Upper lobe of left lung (tissue), 6 donors: ENCODE measurements around the gene CATSPERE. TPM values are rescaled to one million over a fixed set of nuclear protein-coding genes. Genes with fewer than 3 reads are reported as not detected.

Experiments used
- ATAC-seq, 2 donors: fragments of 200-7000 bp; cut with Tn5 transposase; one replicate each; pipeline ENCODE4 v1.9.1; 2022; ENCODE audit warnings: mild to moderate bottlenecking in 2 of 2, moderate library complexity in 2 of 2; ENCODE audit not compliant: low FRiP score in 2 of 2
- DNase-seq, 2 donors: peaks; one replicate each; pipeline ENCODE4 v3.0.0-alpha.2; 2019 to 2020
- H3K27ac ChIP-seq, 4 donors: fragments of 200-600 bp; sonication (generic); one replicate each; pipeline ENCODE4 v1.5.1; 2016 to 2019
- H3K27me3 ChIP-seq, 4 donors: fragments of 200-600 bp; sonication (generic); one replicate each; pipeline ENCODE4 v1.5.1; 2017 to 2019
- H3K36me3 ChIP-seq, 4 donors: fragments of 200-600 bp; sonication (generic); one replicate each; pipeline ENCODE4 v1.5.1; 2016 to 2019
- H3K4me1 ChIP-seq, 4 donors: fragments of 200-600 bp; sonication (generic); one replicate each; pipeline ENCODE4 v1.5.1; 2018 to 2019
- H3K4me3 ChIP-seq, 4 donors: fragments of 200-600 bp; sonication (generic); one replicate each; pipeline ENCODE4 v1.5.1; 2017 to 2019; ENCODE audit warnings: mild to moderate bottlenecking in 2 of 4, moderate library complexity in 1 of 4
- H3K9me3 ChIP-seq, 4 donors: fragments of 200-600 bp; sonication (generic); one replicate each; pipeline ENCODE4 v1.5.1; 2018 to 2019
- CTCF ChIP-seq, 6 experiments: fragments of 450-650 bp in 4 of 6; fragments of 200-600 bp in 2 of 6; sonication (generic) in 2 of 6; IDR thresholded peaks; one replicate each; pipeline ENCODE4 v1.5.1; 2016 to 2019; ENCODE audit warnings: antibody characterized with exemption in 6 of 6
- EP300 ChIP-seq, 4 donors: sonication (generic); formaldehyde crosslinking; IDR thresholded peaks; one replicate each; pipeline ENCODE4 v1.5.1; 2017; ENCODE audit warnings: antibody characterized with exemption in 4 of 4, control low read depth in 2 of 4
- POLR2A ChIP-seq, 4 donors: fragments of 450-650 bp; IDR thresholded peaks; one replicate each; pipeline ENCODE4 v1.5.1; 2016 to 2017; ENCODE audit warnings: antibody characterized with exemption in 4 of 4, mild to moderate bottlenecking in 2 of 4
- POLR2AphosphoS5 ChIP-seq, 2 donors: sonication (generic); formaldehyde crosslinking; IDR thresholded peaks; one replicate each; pipeline ENCODE4 v1.5.1; 2017; ENCODE audit warnings: antibody characterized with exemption in 2 of 2
- WGBS, 2 donors: methylation state at CpG; one replicate each; pipeline ENCODE4 v1.1.5; 2017 to 2018; 5-methylcytosine and 5-hydroxymethylcytosine counted together
- total RNA-seq, 6 donors: library from RNA; depleted of rRNA in 4 of 6; stranded (reverse); fragments of >200 nt in 4 of 6; gene quantifications; one replicate each; pipeline versions ENCODE4 v1.1.0 to v1.2.1, GENCODE V29; 2016 to 2021
- donor health status: DM: no; HTN: no; CAD: no; lungs with moderate emphysema.
- donor health status: DM: no; HTN: yes; CAD: no; lungs with severe emphysema.

CATSPERE gene
- total RNA-seq, 6 donors from 2014 or later: 0.91 to 2.4 (median 1.4) TPM; not detected in 1

- no peaks in the 10 kb centered on the region for H3K36me3 ChIP-seq
- no peaks in the 10 kb centered on the region for H3K4me1 ChIP-seq
- DNase-seq: peak in 1 of 2 donors; percentile 43
- H3K27ac ChIP-seq: no peak overlapping the region
- TF ChIP-seq CTCF (IDR thresholded peaks at IDR 0.05) (no peak), EP300 (IDR thresholded peaks at IDR 0.05) (no peak), POLR2A (IDR thresholded peaks at IDR 0.05) (no peak), POLR2AphosphoS5 (IDR thresholded peaks at IDR 0.05) (no peak)
- no peaks in the 10 kb centered on the region for H3K27me3 ChIP-seq
- WGBS, 2 donors: 89 to 92% methylated on average over 8 of the region's 8 CpGs
- ATAC-seq: no peak
- H3K9me3 ChIP-seq: no peaks in the 10 kb centered on the region
- no peak overlapping the region for H3K4me3 ChIP-seq
Observed at GRCh38 chr1:244601336-244601735, 140.3 kb downstream of the CATSPERE start.

- Histone ChIP-seq H3K27me3 (no peaks in the 10 kb centered on the region), H3K4me3 (no peak overlapping the region), H3K36me3 (no peaks in the 10 kb centered on the region), H3K27ac (no peak overlapping the region), H3K4me1 (no peaks in the 10 kb centered on the region), H3K9me3 (no peaks in the 10 kb centered on the region)
- DNase-seq: no peak
- peak in 1 of 2 donors; percentile 65 for ATAC-seq
- peak; percentile 65 to 85 (median 80) for TF ChIP-seq CTCF (IDR thresholded peaks at IDR 0.05)
- no peak for TF ChIP-seq POLR2A (IDR thresholded peaks at IDR 0.05)
Observed at GRCh38 chr1:244603498-244603897, 142.4 kb downstream of the CATSPERE start.

- WGBS, 2 donors: 86 to 87% methylated on average over 6 of the region's 6 CpGs
- H3K4me1 ChIP-seq: no peaks in the 10 kb centered on the region
- ATAC-seq: no peak
- H3K4me3 ChIP-seq: no peak overlapping the region
- DNase-seq: no peak
- TF ChIP-seq POLR2A (IDR thresholded peaks at IDR 0.05): no peak
- no peak for TF ChIP-seq CTCF (IDR thresholded peaks at IDR 0.05)
- TF ChIP-seq POLR2AphosphoS5 (IDR thresholded peaks at IDR 0.05): no peak
- no peak for TF ChIP-seq EP300 (IDR thresholded peaks at IDR 0.05)
- no peak overlapping the region for H3K27ac ChIP-seq
- no peaks in the 10 kb centered on the region for H3K27me3 ChIP-seq
- H3K36me3 ChIP-seq: no peaks in the 10 kb centered on the region
- H3K9me3 ChIP-seq: no peaks in the 10 kb centered on the region
Observed at GRCh38 chr1:244605835-244606370, 144.8 kb downstream of the CATSPERE start.

DNA sequence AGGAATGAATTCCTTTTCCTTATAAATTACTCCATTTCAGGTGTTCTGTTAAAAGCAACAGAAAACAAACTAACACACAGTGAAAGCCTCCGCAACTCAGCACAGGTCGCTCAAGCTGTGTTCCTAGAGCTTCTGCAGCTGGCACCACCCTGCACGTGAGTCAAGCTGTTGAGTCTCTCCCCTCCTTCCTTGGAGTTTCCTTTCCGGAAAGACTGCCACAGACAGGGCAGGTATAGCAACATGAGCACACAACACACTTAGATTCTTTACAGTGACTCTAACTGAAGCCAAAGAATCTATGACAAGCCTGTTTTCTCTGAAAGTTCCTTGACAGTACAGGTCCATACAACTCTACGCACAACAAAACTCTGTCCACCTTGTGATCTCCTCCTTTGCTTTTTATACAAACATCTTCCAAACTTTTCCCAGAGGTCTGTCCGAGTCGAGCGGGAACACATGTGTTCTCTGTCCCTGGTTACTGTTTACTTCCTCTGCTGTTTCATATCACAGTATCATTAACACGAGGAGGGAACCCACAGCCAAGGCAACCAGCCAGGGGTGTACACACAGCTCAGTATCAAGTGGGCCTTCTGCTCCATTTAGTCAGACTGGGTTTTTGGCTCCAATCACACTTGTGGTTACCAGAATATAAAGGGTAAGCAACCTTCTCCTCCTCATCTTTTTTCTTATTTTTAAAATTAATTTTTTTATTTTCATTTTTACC, 153.2 kb downstream of the CATSPERE start:
- no peaks in the 10 kb centered on the region for H3K27me3 ChIP-seq
- WGBS, 2 donors: 48 to 56% methylated on average over 9 of the region's 9 CpGs
- H3K36me3 ChIP-seq: no peaks in the 10 kb centered on the region
- H3K4me3 ChIP-seq: no peak overlapping the region
- peak; percentile 76 to 91 for ATAC-seq
- DNase-seq: peak in 1 of 2 donors; percentile 83
- TF ChIP-seq CTCF (IDR thresholded peaks at IDR 0.05): no peak
- peak in 1 of 2 donors; percentile 44 for TF ChIP-seq POLR2AphosphoS5 (IDR thresholded peaks at IDR 0.05)
- H3K9me3 ChIP-seq: no peaks in the 10 kb centered on the region
- peaks cover 0 to 5% (median 0%) of the 10 kb centered on the region in 4 donors for H3K4me1 ChIP-seq
- H3K27ac ChIP-seq: peak overlapping the region in 3 of 4 donors; percentile 4 to 50 (median 37)

GRCh38 chr1:244614879-244615278, 153.8 kb downstream of the CATSPERE start:
- Histone ChIP-seq H3K9me3 (no peaks in the 10 kb centered on the region), H3K4me3 (no peak overlapping the region), H3K27me3 (no peaks in the 10 kb centered on the region), H3K27ac (peak overlapping the region in 1 of 4 donors; percentile 50), H3K36me3 (no peaks in the 10 kb centered on the region), H3K4me1 (peaks cover 0 to 5% (median 0%) of the 10 kb centered on the region in 4 donors)
- ATAC-seq (no peak), DNase-seq (no peak)
- 54 to 62% methylated on average over 3 of the region's 3 CpGs for WGBS, 2 donors
- no peak for TF ChIP-seq EP300 (IDR thresholded peaks at IDR 0.05)
- TF ChIP-seq POLR2A (IDR thresholded peaks at IDR 0.05): no peak
- no peak for TF ChIP-seq CTCF (IDR thresholded peaks at IDR 0.05)
- no peak for TF ChIP-seq POLR2AphosphoS5 (IDR thresholded peaks at IDR 0.05)
